Inflammatory macrophage treated with lipopolysaccharide for 4 hours (primary cell): Measurements from ENCODE around the gene PFN3.
"Not testable (repeated sequence)": the region's sequence is repeated elsewhere in the genome, so short reads cannot be mapped to it uniquely, and the experiment has no call there.

Experiments used
- DNase-seq: peaks from one replicate; pipeline ENCODE4 v3.0.0-alpha.2; 2020

PFN3 gene

DNA sequence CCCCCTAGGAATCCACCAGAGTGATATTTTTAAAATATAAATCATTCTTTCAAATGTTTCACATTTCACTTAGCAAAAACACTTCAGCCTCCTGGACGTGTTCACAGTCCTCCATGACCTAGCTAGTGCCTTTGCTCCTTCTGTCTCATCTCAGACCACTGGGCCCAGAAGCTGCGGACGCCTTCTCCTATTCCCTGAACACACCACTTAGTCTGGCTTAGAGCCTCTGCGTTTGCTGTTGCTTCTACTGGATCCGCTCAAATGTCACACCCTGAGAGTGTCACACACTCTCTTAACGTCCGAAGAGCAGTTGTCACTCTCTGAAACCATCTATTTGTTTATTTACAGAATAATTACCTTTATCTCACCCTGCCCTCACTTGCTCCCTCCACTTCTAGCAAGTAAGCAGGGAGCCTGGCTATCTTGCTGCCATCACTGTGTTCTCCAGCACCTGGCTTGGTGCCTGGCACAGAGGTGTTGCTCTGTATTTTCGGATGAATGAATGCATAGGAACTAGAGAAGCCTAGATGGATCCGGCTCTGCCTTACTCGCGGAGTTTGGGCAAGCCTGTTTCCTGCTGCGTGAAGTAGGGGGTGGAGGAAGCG is 24.8 kb upstream of the PFN3 start:
- no peak for DNase-seq

DNA sequence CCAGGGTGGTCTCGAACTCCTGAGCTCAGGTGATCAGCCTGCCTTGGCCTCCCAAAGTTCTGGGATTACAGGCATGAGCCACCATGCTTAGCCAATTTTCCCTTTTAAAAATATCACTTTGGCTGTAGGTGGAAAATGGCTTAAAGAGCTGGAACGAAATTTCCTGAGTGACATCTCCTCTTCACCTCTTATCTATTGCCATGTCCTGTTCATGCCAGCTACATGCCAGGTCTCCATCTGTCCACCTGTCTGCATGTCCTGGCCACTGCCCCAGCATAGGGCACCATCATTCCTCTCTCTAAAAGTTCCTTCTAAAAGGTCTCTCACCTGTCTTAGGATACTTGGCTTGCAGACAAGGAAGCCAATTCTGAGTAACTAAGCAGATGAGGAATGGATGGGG is 23.2 kb upstream of the PFN3 start:
- no peak for DNase-seq

DNA sequence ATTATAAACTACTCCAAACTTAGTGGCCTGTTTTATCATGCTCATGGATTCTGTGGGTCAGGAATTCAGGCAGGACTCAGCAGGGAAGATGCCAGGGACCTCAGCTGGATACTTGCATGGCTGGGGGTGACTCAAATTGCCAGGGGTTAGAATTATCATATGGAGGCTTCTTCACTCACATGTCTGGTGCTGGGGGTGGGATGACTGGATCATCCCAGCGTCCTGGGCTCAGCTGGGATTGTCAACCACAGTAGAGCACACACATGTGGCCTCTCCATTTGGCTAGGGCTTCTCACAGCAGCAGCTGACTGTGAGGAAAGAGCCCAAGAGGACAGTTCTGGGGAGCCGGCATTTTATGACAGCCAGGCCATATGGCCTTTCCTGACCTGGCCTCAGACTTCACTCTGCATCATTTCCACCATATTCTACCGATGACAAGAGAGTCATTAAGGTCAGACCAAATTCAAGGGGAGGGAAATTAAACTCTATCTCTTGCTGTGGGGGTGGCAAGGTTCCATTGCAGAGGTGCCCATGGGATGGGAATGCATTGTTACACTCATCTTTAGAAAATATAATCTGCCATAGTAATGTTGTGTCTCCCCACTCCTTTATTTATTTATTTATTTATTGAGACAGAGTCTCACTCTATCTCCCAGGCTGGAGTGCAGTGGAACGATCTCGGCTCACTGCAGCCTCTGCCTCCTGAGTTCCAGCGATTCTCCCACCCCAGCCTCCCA is 20.8 kb upstream of the PFN3 start:
- no peak for DNase-seq

DNA sequence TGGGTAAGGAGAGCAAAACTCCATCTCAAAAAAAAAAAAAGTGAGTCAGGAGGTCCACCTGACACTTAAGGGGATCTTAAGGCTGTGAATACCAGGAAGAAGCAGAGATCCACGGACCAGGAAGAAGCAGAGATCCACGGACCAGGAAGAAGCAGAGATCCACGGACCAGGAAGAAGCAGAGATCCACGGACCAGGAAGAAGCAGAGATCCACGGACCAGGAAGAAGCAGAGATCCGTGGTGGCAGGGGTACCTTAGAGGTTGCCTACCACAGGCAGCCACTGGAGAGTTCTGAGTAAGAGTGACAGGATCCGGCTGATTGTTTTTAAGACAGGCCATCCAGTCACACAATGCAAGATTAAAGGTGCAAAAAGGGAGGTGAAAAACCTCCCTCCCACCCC is 20.0 kb upstream of the PFN3 start:
- DNase-seq = not testable (repeated sequence)

DNA sequence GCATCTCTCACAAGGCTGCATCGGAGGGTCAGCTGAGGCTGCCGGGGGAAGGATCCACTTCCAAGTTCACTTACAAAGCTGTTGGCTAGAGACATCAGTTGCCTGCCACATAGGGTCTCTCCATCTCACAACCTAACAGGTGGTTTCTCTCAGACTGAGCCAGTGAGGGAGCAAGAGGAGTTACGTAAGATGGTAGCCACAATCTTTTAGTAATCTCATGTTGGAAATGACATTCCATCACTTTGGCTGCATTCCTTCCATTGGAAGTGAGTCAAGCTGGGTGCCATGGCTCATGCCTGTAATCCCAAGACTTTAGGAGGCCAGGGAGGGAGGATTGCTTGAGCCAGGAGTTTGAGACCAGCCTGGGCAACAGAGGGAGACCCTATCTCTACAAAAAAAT is 18.6 kb upstream of the PFN3 start:
- peak; percentile 6 for DNase-seq

DNA sequence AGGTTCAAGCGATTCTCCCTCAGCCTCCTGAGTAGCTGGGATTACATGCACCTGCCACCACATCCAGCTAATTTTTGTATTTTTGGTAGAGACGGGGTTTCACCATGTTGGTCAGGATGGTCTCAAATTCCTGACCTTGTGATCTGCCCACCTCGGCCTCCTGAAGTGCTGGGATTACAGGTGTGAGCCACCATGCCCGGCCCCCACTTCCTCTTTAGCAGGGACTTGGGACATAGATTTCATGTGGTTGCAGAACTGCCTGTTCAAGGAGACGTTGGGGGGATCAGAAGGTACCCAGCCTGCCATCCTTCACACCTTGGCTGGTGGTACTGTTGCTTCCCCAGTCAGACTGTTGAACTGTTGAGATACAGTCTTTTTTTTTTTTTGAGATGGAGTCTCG is 16.6 kb upstream of the PFN3 start:
- not testable (repeated sequence) for DNase-seq

DNA sequence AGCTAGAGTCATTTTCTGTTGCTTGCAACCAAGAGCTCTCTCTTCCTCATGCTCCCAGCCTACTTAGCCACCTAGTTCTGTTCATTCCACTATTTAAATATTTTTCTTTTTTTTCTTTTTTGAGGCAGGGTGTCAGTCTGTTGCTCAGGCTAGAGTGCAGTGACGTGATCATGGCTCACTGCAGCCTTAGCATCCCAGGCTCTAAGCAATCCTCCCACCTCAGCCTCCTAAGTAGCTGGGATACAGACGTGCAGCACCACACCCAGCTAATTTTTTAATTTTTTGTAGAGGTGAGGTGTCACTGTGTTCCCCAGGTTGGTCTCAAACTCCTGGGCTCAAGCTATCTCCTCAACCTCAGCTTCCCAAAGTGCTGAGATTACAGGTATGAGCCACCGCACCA is 14.0 kb upstream of the PFN3 start:
- DNase-seq = no peak

DNA sequence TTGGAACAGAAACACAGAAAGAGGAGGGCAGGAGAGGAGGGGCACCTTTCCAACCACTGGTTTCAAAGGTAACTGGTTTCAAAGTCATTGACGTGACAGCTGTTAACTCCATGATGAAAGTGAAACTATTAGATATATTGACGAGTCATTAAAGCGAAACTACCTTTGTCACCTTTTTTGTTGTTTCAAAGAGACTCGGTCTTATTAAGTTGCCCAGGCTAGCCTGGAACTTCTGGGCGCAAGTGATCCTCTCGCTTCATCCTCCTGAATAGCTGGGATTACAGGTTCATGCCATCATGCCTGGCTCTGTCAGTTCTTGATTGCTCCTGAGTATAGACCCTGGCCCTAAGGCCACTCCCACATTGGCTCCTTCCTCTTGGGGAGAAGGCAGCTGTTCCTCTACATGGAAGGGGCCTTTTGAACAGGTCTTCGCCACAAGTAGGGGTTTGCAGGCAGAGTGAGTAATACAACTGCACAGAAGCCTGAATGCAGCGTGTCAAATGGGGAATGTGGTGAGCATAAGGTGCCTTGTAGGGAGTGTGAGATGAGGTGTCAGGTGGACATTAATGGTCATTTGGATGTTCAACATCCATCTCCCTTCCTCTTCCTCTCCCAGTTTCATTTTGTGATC is 12.3 kb upstream of the PFN3 start:
- DNase-seq = peak; percentile 18

DNA sequence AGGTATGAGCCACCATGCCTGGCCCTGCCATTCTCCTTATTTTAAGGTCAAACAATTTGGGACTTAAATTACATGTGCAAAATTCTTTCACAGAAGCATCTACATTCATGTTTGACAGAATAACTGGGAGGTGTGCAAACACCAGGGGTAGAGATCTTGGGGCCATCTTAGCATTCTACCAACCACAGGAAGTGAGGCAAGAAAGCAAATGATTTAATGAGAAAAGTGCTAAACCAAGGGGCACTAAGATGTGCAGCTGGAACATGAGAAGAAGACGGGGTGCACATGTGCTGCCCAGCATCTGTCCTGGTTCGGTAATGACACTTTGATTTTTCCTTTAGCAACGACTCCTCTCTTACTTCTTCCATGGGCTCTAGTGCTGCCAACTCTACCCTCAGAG is 10.1 kb upstream of the PFN3 start:
- DNase-seq = no peak

DNA sequence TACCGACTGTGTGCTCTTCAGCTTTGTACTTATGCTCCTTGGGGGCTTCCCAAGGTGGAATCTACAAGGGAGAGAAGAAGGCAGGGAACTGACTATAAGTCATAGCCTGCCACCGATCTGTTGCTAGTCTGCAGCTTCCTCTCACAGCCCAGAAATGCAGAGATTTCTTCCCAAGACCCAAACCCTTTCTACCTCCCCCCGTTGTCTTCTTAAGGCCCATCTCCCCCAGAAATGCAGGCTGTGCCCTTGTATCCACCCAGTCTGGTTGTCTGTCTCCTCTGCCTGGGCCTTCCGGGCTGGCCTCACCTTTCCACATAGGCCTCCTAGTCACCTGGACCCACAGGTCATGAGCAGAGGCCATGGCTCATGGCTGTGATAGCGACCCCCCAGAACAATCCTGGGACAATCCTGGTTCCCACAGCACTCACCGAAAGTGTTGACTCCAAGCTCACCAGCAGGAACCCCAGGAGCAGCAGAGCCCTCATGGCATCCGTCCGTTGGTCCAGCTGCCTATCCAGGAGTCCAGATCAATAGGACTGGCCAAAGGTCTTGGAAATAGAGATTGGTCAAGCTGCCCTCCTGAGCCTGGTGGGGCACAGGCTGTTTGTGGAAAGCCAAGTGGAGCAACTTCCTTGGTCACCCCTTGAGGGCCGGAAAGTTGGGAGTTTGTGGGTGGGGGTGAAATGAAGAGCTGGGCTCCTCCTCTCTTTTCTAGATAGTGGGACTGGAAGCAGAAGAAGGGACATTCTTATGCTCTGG is 8.8 kb upstream of the PFN3 start, which contains the start of gene F12:
TSS of gene F12 (minus strand) at position 522 of the 759 bp plus-strand sequence. CDS start at position 485, 37 bp downstream.
- no peak for DNase-seq

DNA sequence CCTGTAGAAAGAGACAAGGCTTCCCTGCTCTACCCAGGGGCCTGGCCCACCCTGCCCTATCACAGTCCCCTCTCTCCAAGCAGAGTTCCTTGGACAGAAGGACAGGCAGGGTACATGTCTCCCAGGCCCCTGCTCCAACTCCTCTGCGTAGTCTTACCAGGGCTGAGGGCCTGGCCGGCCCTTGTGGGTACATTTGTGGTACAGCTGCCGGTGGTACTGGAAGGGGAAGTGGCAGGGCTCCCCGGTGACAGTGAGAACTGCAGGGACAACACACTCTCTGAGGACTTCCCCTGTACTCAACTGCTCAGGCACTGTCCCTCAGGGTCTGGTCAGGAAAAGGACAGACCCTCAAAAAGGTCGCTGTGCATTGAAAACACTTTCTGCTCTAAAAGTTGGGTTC is 5.3 kb upstream of the PFN3 start:
- peak; percentile 72 for DNase-seq

DNA sequence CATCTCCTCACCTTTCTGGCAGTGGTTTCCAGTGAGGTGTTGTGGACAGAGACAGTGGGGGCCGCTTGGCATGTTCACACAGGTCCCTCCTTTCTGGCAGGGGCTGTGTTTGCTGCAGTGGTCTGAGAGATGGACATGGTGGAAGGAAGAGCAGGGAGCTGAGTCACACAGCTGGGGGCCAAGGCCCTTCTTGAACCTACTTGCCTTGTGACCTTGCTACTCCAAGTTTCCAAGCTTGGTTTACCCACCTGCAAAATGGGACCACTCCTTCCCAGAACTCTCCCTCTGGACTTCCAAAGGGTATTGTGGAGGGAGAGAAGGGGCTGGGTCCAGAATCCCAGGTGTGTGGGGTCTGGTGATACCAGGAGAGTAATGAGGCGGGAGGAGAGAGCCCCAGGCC is 4.9 kb upstream of the PFN3 start:
- DNase-seq = no peak

DNA sequence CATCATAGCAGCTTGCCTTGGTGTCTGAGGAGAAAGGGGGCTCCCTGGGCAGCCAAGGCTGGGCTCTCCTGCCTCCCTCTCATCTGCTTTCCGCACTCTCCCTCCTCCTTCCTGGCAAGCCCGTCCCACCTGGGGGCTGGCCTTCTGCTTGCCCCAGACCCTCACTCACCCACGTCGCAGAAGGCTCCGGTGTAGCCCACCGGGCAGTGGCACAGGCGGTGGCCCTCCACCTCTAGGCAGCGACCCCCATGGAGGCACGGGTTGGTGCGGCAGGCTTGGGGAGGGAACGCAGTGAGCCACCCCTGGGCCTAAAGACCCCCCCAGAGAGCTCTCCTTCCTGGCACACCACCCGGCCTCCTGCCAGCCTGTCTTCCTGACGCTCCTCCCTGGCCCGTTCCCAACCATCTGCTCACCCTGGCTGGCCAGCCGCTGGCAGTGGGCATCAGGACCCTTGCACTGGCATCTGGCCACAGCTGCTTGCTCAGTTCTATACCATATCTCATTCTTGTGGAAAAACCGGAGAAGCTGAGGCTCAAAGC is 4.2 kb upstream of the PFN3 start:
- no peak for DNase-seq

DNA sequence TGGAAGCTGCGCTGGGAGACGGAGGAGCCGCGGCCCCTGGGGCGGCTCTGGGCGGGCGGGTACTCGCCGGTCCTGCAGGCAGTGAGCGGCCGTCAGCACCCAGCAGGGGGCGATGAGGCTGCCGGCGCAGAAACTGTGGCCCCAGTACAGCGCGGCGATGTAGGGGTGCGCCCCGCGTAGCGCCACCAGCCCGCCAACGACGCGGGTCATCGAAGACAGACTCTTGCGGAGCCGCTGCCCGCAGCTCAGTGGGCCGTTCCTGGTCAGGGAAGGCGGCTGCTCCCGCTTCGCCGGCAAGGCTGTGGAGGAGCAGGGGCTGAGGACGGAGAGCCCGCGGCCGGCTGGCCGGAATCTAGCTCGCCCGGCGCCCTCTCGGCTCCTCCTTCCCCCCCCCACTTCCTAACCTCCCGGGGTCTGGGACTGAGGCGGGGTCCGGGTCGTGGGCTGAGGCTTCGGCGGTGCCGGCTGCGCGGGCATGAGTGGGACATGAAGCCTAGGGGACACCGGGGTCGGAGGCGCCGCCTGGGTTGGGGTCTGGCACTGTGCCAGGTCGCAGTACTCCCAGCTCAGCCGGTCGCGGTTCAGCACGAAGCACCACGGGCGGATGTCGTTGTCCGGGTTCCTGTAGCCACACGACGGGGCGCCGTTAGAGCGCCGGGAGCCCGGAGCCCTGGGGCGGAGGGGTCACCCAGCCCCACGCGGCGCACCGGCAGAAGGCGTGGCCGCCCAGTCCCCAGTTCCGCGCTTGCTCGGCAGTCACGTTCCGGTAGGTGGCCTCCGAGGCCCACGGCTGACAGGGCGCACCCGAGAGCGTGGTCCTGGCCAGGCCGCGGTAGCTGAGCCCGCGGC is 3.6 kb upstream of the PFN3 start:
- DNase-seq = peak; percentile 85

DNA sequence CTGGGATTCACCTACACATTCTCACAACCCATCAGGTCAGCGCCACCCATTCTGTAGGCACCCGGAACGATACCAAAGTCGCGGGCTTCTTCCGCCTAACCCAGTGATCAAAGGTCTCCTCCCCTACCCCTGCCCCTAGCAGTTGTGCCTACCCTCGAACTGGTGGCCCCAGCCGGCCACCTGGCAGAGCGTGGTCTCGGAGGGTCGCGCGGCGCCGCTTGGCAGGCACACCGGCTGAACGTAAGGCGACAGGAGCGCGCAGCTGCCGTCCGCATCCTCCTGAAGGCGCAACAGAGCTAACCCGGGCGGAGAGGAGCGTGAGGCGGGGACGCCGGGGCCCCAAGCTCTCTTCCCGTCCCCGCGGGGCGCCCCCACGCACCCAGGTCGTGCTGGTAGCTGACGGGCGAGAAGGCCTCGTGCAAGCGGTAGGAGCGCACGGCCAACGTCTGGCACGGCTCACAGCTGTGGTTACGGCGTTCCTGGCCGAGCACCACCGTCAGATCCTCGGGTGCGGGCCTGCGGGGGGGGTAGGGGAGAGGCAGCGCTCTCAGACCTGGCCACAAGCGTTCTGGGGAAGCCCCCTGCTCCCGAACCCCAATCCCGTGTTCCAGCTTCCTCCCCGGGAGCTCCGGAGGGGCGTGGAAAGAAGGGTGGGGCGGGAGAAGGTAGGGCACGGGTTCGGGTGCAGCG is 2.8 kb upstream of the PFN3 start:
- no peak for DNase-seq

DNA sequence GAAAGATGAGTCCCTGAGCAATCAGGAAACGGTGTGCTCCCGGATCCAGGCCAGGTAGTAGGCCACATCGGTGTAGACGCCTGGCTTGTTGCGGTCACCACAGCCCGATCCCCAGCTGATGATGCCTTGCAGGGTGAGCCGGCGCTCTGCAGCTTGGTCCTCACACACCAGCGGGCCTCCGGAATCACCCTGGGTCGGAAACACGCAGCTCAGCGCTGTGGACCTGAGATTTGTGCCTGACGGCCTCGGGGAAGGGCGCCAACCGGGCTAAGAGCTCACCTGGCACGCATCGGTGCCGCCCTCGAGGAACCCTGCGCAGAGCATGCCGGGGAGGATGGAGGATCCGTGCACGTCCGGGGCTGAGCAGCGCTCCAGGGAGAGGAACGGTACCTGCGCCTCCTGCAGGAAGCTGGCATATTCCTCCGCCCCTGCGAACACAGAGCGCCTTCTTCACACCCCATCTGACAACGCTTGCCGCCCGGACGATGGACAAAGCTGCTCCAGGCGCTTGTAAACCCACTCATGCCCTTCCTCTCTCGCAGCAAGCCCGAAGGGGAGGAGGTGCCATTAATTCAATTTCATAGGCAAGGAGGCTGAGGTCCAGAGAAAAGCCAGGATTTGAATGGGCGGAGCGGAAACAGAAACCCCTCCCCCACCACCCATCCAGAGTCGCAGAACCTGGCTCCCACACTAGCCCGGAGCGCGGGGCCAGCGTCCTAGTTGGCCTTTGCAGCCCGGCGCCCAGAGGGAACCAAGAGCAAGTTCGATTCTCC is 2.0 kb upstream of the PFN3 start:
- DNase-seq = peak; percentile 38

DNA sequence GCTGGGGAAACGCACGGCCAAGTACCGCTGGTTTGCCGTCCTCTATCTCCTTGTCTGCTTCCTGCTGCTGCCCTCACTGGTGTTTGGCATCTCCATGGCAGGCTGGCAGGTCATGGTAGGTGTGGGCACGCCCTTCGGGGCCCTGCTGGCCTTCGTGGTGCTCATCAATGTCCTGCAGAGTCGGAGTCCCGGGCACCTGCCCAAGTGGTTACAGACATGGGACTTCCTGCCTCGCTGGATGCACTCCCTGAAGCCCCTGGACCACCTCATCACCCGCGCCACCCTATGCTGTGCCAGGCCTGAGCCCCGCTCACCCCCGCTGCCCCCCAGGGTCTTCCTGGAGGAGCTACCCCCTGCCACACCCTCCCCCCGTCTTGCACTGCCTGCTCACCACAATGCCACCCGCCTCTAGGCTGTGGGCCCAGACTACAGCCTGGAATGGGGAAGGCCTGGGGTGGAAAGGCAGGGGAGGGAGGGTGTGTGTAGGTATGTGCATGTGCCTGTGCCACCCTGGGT is 2.5 kb downstream of the PFN3 start:
- DNase-seq = no peak

DNA sequence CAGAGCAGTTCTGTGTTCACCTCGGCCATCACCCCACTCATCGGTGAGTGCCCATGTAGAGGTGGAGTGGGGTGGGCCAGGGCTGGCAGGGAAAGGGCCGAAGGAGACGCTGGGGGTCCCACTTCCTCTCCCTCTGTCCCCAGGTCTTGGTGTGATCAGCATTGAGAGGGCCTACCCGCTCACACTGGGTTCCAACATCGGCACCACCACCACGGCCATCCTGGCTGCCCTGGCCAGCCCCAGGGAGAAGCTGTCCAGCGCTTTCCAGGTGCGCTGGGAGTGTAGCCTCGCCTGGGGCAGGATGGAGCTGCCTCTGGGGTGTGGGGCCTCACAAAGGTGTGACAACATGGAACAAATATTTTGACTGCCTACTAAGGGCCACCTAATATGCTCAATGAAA is 3.7 kb downstream of the PFN3 start:
- no peak for DNase-seq

DNA sequence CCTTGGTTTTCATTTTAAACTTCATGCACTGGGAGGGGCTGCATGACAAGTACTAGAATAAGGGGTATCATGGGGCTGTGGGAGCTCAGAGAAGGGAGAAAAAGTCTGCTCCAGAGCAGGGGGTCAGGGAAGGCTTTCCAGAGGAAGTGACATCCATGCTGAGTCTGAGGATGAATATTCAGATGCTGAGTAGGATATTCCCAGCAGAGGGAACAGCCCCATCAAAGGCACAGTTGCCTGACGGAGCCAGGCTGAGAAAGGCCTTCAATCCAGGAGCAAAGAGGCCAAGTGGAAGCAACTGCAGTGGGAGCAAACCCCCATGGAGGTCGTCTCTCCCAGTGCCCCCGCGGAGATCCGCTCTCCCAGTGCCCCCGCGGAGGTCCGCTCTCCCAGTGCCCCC is 4.4 kb downstream of the PFN3 start:
- no peak for DNase-seq

DNA sequence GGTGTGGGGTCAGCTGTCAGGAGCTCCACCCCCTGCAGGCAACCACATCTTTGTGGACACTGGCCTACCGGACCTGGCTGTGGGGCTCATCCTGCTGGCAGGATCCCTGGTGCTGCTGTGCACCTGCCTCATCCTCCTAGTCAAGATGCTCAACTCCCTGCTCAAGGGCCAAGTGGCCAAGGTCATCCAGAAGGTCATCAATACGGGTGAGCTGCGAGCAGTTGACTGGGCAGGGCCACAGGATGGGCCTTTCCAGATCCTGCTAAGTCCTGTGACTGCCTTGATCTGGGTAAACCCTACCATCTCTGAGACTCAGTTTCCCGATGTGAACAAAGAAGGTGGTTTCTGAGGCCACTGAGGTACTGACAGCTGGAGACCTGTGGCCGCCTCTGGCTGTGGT is 6.5 kb downstream of the PFN3 start:
- no peak for DNase-seq
